GM04504 (cell line): Measurements from ENCODE around the gene LRRFIP2.
"Not testable (repeated sequence)": the region's sequence is repeated elsewhere in the genome, so short reads cannot be mapped to it uniquely, and the experiment has no call there.

Experiments
- DNase-seq: peaks from one replicate; pipeline ENCODE4 v3.0.0-alpha.2; 2012; ENCODE audit warnings: low read depth

Gene LRRFIP2

DNA sequence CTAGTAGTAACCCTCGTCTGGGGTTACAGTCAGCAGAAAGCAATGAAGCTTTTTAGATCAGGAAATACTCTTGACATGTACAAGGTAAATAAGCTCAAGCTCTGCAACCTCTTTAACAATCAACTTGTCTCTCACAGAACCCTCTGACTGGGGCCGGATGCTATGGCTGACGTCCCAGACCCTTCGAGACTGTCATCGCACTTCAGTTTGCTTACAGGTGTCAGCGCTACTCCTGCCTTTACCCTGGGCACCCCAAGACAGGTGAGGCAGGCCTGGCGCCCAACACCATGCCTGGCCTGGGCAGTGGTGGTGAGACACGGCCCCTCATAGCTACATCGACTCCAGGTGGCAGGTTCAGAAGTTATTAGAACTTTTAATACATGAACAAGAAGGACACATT is 30.6 kb downstream of the LRRFIP2 start:
- no peak for DNase-seq

- no peak for DNase-seq
These were observed 32.7 kb downstream of the LRRFIP2 start for GRCh38 chr3:37141676-37142075.

DNA sequence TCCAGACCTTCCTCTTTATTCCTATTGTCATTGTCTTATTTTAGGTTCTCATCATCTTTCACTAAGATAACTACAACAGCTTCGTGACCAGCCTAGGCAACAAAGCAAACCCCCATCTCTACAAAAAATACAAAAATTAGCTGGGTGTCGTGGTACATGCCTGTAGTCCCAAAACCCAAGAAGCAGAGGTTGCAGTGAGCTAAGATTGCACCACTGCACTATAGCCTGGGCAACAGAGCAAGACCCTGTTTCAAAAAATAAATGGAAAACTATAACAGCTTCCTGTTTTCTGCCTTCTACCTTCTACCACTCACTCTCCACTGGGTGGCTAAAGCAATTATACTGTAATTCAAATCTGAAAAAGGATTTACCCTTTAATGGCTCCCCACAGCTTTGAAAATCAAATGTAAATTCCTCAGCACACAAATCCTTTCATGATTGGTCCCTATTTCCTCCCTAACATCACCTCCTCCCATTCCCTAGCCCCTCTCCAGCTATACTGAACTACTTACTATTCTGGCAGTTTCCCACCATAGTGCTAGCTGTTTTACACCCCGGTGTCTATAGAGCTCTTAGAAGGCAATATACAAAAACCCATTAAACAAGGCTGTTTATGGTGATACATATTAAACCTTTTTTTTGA is 33.4 kb downstream of the LRRFIP2 start:
- no peak for DNase-seq

DNA sequence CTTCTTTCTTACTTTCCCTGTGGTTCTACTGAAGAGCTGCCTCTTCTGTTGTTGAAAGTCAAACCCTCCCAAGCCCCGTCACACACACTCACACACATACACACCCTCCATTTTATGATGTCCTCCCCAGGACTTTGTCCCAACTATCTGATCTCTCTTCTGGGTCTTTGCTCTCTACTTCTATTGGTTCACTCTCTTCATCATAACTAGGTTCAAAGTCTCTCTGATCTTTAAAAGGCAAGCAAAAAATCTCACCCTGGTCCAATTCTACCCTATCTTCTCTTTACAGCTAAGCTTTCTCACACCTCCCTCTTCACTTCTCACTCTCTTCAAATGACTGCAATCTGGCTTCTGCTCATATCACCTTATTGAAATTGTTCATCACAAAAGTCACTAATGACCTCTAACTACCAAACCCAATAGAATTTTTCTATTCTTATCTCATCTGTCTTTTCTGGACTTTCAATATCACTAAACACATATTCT is 34.8 kb downstream of the LRRFIP2 start:
- DNase-seq, result no peak

DNA sequence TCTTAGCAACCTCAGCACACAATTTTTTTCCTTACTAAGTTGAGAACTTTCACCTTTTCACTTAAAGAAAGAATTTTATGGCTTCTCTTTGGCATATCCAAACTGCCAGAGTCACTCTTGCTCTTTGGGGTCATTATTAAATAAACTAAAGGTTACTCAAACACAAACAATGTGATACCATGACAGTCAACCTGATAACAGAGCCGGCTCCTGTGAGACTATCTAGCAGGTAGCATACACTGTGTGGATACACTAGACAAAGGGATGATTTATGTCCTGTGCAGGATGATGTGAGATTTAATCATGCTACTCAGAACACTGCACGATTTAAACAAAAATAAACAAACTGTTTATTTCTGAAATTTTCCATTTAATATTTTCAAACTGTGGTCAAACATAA is 35.6 kb downstream of the LRRFIP2 start:
- no peak for DNase-seq

DNA sequence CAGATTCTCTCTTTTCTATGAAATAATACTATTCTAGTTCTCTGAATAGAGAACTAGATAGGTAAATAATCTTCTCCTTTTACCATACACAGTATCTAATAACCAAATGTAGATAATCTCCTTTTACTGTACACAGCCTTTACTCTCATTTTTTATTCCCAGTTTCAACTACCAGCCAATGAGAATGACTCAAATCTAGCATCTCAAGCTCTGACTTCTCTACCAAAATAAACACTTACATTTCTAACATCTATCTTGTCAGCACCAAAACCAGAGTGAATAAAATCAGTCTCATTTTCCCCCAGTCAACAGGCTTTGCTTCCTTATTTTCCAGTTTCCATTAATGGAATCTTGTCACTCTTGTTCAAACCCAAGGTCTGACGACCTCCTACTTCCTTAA is 36.9 kb downstream of the LRRFIP2 start:
- DNase-seq, result no peak

GRCh38 chr3:37136067-37136466 is 38.3 kb downstream of the LRRFIP2 start:
- DNase-seq, result no peak

DNA sequence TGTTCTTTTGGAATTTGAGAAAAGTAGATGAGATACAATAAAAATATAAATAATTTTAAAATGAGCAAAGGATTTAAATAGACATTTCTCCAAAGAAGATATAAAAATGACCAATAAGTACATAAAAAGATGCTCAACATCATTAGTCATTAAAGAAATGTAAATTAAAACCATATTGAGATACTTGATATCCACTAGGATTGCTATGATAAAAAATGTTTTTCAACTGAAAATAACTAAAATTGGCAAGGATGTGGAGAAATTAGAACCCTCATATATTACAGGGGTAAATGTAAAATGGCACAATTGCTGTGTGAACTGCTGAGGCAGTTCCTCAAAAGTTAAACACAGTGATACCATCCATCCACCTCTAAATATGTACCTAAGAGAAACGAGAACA is 38.8 kb downstream of the LRRFIP2 start:
- DNase-seq, result no peak

- no peak for DNase-seq
These were observed 42.0 kb downstream of the LRRFIP2 start for GRCh38 chr3:37132334-37132733.

DNA sequence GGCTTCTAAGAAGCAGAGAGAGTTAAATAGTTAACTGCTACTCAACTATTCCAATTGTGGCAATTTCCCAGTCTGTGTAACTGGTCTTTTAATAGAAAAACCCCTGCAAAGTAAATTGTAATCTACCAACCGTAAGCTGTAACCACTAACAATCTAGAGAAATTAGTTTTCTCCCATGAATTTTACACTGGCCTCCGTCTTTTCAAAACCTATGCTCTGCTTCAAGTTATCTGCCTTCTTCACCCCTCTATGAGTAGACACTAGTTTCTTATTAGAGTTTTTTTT is 42.6 kb downstream of the LRRFIP2 start:
- no peak for DNase-seq

DNA sequence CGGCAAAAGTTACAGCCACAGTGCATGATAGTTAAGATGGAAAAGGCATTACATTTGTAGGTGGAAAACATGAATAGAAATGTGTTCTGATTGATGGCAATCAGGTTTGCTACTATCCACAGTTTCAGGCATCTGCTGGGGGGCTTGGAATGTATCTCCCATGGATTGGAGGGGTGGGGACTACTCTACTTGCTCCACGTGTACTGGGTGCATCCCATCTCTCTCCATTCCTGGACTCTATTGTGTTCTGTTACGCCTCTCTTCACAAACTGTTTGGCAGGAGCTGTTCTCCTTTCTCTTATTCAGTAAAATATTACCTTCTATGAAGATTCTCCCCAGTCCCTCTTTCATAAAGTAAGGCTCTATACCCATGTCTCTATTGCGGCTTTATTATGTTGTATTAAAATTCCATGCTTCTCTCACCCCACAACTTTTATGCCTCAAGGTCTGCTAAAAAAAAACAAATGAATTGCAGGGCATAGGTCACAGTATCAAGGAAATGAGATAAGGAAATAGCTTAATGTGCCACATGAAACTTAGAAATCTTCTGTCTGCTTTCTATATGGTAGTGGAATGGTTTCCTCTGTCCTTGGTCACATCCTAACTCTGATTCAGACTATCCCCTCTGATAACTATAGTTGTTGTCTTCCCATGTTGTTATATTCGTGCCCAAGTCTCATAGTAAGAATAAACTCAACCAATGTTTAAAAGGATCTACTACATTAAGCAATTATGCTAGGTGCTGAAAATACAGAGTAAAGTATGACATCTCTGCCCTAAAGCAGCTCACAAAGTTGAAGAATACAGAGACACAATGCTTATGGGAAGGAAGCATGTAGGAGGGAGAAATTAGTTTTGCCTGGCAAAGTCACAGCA is 43.2 kb downstream of the LRRFIP2 start:
- DNase-seq, result no peak

DNA sequence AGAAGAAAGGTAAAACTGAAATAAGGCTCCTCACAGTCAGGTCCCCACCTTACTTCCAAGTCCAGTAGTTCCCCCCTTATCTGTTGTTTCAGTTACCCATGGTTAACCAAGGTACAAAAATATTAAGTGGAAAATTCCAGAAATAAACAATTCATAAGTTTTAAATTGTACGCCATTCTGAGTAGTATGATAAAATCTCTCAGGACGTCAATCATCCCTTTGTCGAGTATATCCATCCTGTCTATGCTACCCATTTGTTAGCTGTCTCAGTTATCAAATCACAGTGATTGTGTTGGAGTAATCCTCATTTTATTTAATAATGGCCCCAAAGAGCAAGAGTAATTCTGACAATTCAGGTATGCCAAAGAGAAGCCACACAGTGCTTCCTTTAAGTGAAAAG is 43.9 kb downstream of the LRRFIP2 start:
- no peak for DNase-seq

DNA sequence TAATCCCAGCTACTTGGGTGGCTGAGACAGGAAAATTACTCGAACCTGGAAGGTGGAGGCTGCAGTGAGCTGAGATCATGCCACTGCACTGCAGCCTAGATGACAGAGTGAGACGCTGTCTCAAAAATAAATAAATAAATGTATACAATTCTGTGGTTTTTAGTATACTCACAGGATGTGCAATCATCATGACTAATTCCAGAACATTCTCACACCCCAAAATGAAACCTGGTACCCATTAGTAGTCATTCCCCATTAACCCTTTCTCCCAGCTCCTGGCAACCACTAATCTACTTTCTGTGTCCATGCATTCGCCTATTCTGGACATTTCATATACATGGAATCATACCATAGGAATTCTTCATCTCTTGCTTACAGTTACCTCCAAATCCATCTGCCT is 44.5 kb downstream of the LRRFIP2 start:
- no peak for DNase-seq

- DNase-seq, result no peak
These were observed 47.0 kb downstream of the LRRFIP2 start for GRCh38 chr3:37127340-37127739.

DNA sequence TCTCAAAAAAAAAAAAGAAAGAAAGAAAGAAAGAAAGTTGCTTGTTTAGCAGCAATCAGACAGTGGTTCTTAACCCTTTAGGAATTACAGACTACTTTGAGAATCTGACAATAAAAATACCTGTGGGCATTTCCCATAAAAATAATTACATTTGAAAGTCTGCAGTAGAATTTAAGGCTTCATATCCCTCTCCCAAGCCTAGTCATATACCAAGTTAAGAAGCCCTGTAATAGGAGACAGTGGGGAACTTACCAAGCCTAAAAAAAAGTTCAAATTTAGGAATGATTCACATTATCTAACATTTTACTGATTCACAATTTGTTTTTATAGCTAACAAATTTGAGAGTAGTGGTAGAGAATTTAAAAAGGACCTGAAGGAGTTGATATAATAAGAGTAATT is 47.5 kb downstream of the LRRFIP2 start:
- DNase-seq, result no peak

DNA sequence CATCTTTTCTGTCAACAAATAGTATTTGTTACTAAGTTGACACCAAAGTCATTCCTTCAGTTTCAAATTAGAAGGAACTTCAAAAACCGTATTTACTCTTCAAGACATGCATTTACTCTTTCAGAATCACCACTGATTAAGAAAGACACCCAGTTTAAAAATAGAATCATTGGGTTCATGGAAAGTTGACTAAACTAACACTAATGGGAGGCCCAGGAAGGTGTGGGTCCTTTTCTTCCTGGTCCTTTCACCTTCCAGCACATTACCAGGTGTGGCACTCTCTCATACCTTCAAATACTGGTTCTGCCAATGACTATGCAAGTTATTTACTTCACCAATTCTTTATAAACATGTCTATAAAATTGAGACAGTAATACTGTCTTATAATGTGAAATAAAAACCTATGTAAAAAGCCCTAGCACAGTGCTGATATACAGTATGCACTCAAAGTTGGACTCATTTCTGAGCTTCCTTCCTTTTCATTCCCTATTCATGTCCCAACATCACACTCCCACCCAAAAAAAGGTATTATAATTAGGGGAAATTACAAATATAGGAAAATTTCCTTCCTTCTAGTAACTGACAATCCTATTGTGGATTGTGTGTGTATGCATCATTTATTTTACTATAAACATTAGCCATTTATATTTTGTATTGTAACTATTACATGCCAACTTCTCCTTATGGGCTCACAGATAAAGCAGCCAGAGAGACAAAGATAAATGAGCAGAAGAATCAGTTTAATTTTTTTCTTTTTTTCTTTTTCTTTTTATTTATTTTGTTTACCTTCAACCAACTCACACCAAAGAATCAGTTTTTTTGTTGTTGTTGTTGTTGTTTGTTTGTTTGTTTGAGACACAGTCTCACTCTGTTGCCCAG is 48.9 kb downstream of the LRRFIP2 start:
- DNase-seq, result no peak

- DNase-seq, result no peak
These were observed 49.9 kb downstream of the LRRFIP2 start for GRCh38 chr3:37124435-37124834.

GRCh38 chr3:37123292-37123691 is 51.1 kb downstream of the LRRFIP2 start:
- no peak for DNase-seq

GRCh38 chr3:37122069-37122468 is 52.3 kb downstream of the LRRFIP2 start:
- not testable (repeated sequence) for DNase-seq

DNA sequence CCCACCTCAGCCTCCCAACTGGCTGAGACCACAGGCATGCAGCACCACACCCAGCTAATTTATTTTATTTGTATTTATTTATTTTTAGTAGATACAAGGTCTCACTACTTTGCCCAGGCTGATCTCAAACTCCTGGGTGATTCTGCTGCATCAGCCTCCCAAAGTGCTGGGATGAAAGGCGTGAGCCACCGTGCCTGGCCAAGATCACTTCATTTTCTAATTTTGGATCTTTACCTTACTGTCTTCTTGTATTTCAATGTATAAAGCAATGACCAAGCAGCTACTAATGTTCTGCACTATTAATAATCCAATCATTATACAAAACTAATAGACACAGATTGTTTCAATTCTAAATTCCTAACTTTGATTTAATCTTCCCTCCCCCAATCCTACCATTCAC is 56.2 kb downstream of the LRRFIP2 start:
- no peak for DNase-seq

DNA sequence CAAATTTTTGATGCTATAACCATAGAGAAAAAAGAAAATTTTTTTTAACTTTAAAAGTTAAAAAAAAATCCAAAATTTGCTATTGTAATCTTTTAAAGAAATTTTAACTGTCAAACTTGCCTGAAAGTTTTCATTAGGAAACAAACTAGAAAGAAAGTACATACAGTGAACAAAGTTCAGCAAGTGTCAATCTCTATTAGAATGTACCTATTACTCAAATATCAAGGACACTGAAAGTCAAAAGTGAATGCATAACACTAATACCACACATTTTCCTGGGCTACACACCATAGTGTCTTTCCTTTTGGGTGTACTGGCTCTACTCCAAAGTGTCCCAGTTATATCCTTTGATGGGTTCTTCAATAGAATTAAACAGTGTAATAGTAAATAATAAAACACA is 56.8 kb downstream of the LRRFIP2 start:
- no peak for DNase-seq

DNA sequence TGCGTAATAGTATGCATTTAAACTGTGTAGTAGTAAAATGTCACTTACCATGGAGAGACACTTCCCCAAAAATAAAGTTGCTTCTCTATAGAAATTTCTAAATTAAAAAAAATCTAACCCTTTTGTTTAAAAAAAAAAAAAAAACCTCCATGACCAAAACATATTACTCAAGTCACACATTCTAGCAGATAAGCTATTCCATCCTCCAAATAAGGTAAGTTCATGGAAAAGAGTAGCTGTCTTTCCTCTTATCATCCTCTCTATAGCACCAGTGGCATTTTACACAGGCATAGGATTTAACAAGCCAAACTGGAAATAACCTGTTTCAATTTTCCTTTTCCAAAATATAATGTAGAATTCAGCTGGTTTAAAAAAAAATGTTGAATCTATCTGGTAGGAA is 57.4 kb downstream of the LRRFIP2 start:
- no peak for DNase-seq

- DNase-seq, result no peak
These were observed 58.9 kb downstream of the LRRFIP2 start for GRCh38 chr3:37115446-37115845.
